Measurements from ENCODE around the gene NUP205. TPM values are rescaled to one million over a fixed set of nuclear protein-coding genes. Genes with fewer than 3 reads are reported as not detected.

The NUP205 gene
- total RNA-seq, 1 experiment from 2014 or later = 90.4 TPM

GRCh38 chr7:135518748-135519147, 39.0 kb upstream of the NUP205 start:
- no peak for TF ChIP-seq TCF7L2 (IDR thresholded peaks at IDR 0.05; ENCODE audit: low read depth, low read length)
- TF ChIP-seq SIN3A (IDR thresholded peaks at IDR 0.05; ENCODE audit: borderline replicate concordance, insufficient read depth, low read depth, low read length) = no peak
- no peak for TF ChIP-seq POLR2AphosphoS5 (IDR thresholded peaks at IDR 0.05; ENCODE audit: low read depth, low read length)
- TF ChIP-seq REST (IDR thresholded peaks at IDR 0.05; ENCODE audit: insufficient read depth in 1 of 2, low read depth in 2 of 2, low read length in 1 of 2) = no peak
- no peak for TF ChIP-seq CTCF (IDR thresholded peaks at IDR 0.05)
- H3K4me1 ChIP-seq (ENCODE audit: control insufficient read depth, insufficient read depth, low read length) = no peaks in the 10 kb centered on the region
- no peaks in the 10 kb centered on the region for H3K9me3 ChIP-seq (ENCODE audit: control insufficient read depth, insufficient read depth, low read depth, low read length)
- H3K36me3 ChIP-seq (ENCODE audit: control insufficient read depth, insufficient read depth, low read length) = no peaks in the 10 kb centered on the region
- CTCF ChIA-PET = no interaction called here
- no peak overlapping the region for H3K4me3 ChIP-seq (ENCODE audit: low read depth in 2 of 2, low read length in 2 of 2)
- no peak overlapping the region for H3K27ac ChIP-seq (ENCODE audit: low read length)
- no TSS peak for BruUV-seq (replicated peaks)
- in situ Hi-C loops (cut with HindIII; ENCODE audit: low pct_unique_long_range_greater_than_20kb, low sequenced_read_pairs) (no loop called here), intact Hi-C loops (cut with micrococcal nuclease; ENCODE audit: unreplicated experiment) (loop anchor here (10.0 kb wide), 1 partner anchor 126 kb away; no protein-coding TSS in a partner anchor)
- DNase-seq (ENCODE audit: low read depth, low spot score) (no peak), ATAC-seq (no peak)
- POLR2A ChIA-PET = no interaction called here
- no peaks in the 10 kb centered on the region for H3K27me3 ChIP-seq (ENCODE audit: control insufficient read depth, insufficient read depth, low read length)

- ATAC-seq (no peak), DNase-seq (ENCODE audit: low read depth, low spot score) (no peak)
- ChIA-PET POLR2A (no interaction called here), CTCF (no interaction called here)
- Histone ChIP-seq H3K4me1 (ENCODE audit: control insufficient read depth, insufficient read depth, low read length) (no peaks in the 10 kb centered on the region), H3K4me3 (ENCODE audit: low read depth in 2 of 2, low read length in 2 of 2) (no peak overlapping the region), H3K36me3 (ENCODE audit: control insufficient read depth, insufficient read depth, low read length) (no peaks in the 10 kb centered on the region), H3K27ac (ENCODE audit: low read length) (no peak overlapping the region), H3K27me3 (ENCODE audit: control insufficient read depth, insufficient read depth, low read length) (no peaks in the 10 kb centered on the region), H3K9me3 (ENCODE audit: control insufficient read depth, insufficient read depth, low read depth, low read length) (no peaks in the 10 kb centered on the region)
- intact Hi-C loops (cut with micrococcal nuclease; ENCODE audit: unreplicated experiment) (loop anchor here (10.0 kb wide), 1 partner anchor 126 kb away; no protein-coding TSS in a partner anchor), in situ Hi-C loops (cut with HindIII; ENCODE audit: low pct_unique_long_range_greater_than_20kb, low sequenced_read_pairs) (no loop called here)
- no peak for TF ChIP-seq SIN3A (IDR thresholded peaks at IDR 0.05; ENCODE audit: borderline replicate concordance, insufficient read depth, low read depth, low read length)
- no peak for TF ChIP-seq TCF7L2 (IDR thresholded peaks at IDR 0.05; ENCODE audit: low read depth, low read length)
- no peak for TF ChIP-seq REST (IDR thresholded peaks at IDR 0.05; ENCODE audit: insufficient read depth in 1 of 2, low read depth in 2 of 2, low read length in 1 of 2)
- no peak for TF ChIP-seq CTCF (IDR thresholded peaks at IDR 0.05)
- no peak for TF ChIP-seq POLR2AphosphoS5 (IDR thresholded peaks at IDR 0.05; ENCODE audit: low read depth, low read length)
- no TSS peak for BruUV-seq (replicated peaks)
Observed at GRCh38 chr7:135519233-135519688, 38.5 kb upstream of the NUP205 start.

All from Panc1 (cell line).